ENCODE data around the gene GSTA2.

Gene GSTA2

GRCh38 chr6:52739627-52740026, 23.6 kb downstream of the GSTA2 start:
- Histone ChIP-seq H3K79me2 (ENCODE audit: insufficient read depth, low read length) (no peaks in the 10 kb centered on the region), H3K9ac (ENCODE audit: low read length) (no peak overlapping the region), H4K20me1 (ENCODE audit: insufficient read depth, low read length) (no peaks in the 10 kb centered on the region), H3K4me1 (ENCODE audit: insufficient read depth, low read length, severe bottlenecking) (no peaks in the 10 kb centered on the region), H3K9me3 (ENCODE audit: low read length) (no peaks in the 10 kb centered on the region), H2AFZ (ENCODE audit: low read length) (no peak overlapping the region), H3K27ac (ENCODE audit: low read depth, low read length, poor library complexity, severe bottlenecking) (no peak overlapping the region), H3K27me3 (ENCODE audit: insufficient read depth, low read length) (no peaks in the 10 kb centered on the region; the same call in 1 of the 2 replicates), H3K4me2 (ENCODE audit: low read length) (no peak overlapping the region), H3K36me3 (ENCODE audit: insufficient read depth, low read length) (no peaks in the 10 kb centered on the region), H3K9me2 (ENCODE audit: low read depth, low read length) (no peaks in the 10 kb centered on the region; the same call in 1 of the 2 replicates), H3F3A (ENCODE audit: insufficient read depth, low read length) (no peaks in the 10 kb centered on the region), H3K4me3 (ENCODE audit: low read depth, low read length, poor library complexity, severe bottlenecking) (no peak overlapping the region)
- TF ChIP-seq CTCF (IDR thresholded peaks at IDR 0.05; ENCODE audit: low read length) = no peak
- no peak for TF ChIP-seq EZH2 (IDR thresholded peaks at IDR 0.05; ENCODE audit: borderline replicate concordance, low read length)

- H3K9me2 ChIP-seq (ENCODE audit: low read depth, low read length) = no peaks in the 10 kb centered on the region; the same call in 1 of the 2 replicates
- H3K4me1 ChIP-seq (ENCODE audit: insufficient read depth, low read length, severe bottlenecking) = no peaks in the 10 kb centered on the region
- no peak overlapping the region for H3K4me2 ChIP-seq (ENCODE audit: low read length)
- no peaks in the 10 kb centered on the region for H3K36me3 ChIP-seq (ENCODE audit: insufficient read depth, low read length)
- H3K9me3 ChIP-seq (ENCODE audit: low read length) = no peaks in the 10 kb centered on the region
- no peaks in the 10 kb centered on the region for H3F3A ChIP-seq (ENCODE audit: insufficient read depth, low read length)
- H3K4me3 ChIP-seq (ENCODE audit: low read depth, low read length, poor library complexity, severe bottlenecking) = no peak overlapping the region
- no peak overlapping the region for H2AFZ ChIP-seq (ENCODE audit: low read length)
- H4K20me1 ChIP-seq (ENCODE audit: insufficient read depth, low read length) = no peaks in the 10 kb centered on the region
- no peak overlapping the region for H3K27ac ChIP-seq (ENCODE audit: low read depth, low read length, poor library complexity, severe bottlenecking)
- H3K9ac ChIP-seq (ENCODE audit: low read length) = no peak overlapping the region
- TF ChIP-seq CTCF (IDR thresholded peaks at IDR 0.05; ENCODE audit: low read length) (no peak), EZH2 (IDR thresholded peaks at IDR 0.05; ENCODE audit: borderline replicate concordance, low read length) (no peak)
- no peaks in the 10 kb centered on the region for H3K79me2 ChIP-seq (ENCODE audit: insufficient read depth, low read length)
- no peaks in the 10 kb centered on the region; the same call in 1 of the 2 replicates for H3K27me3 ChIP-seq (ENCODE audit: insufficient read depth, low read length)
These were observed 24.1 kb downstream of the GSTA2 start for GRCh38 chr6:52739134-52739533.

GRCh38 chr6:52736145-52736544, 27.1 kb downstream of the GSTA2 start:
- H3K4me3 ChIP-seq (ENCODE audit: low read depth, low read length, poor library complexity, severe bottlenecking) = no peak overlapping the region
- H3K9ac ChIP-seq (ENCODE audit: low read length) = no peak overlapping the region
- H3K9me3 ChIP-seq (ENCODE audit: low read length) = no peaks in the 10 kb centered on the region
- H3K79me2 ChIP-seq (ENCODE audit: insufficient read depth, low read length) = no peaks in the 10 kb centered on the region
- H4K20me1 ChIP-seq (ENCODE audit: insufficient read depth, low read length) = no peaks in the 10 kb centered on the region
- no peaks in the 10 kb centered on the region; the same call in 1 of the 2 replicates for H3K9me2 ChIP-seq (ENCODE audit: low read depth, low read length)
- no peak overlapping the region for H3K4me2 ChIP-seq (ENCODE audit: low read length)
- no peak overlapping the region for H3K27ac ChIP-seq (ENCODE audit: low read depth, low read length, poor library complexity, severe bottlenecking)
- TF ChIP-seq EZH2 (IDR thresholded peaks at IDR 0.05; ENCODE audit: borderline replicate concordance, low read length) = no peak
- no peak overlapping the region for H2AFZ ChIP-seq (ENCODE audit: low read length)
- no peaks in the 10 kb centered on the region for H3F3A ChIP-seq (ENCODE audit: insufficient read depth, low read length)
- no peaks in the 10 kb centered on the region; the same call in 1 of the 2 replicates for H3K27me3 ChIP-seq (ENCODE audit: insufficient read depth, low read length)
- H3K4me1 ChIP-seq (ENCODE audit: insufficient read depth, low read length, severe bottlenecking) = peaks cover 12% of the 10 kb centered on the region
- H3K36me3 ChIP-seq (ENCODE audit: insufficient read depth, low read length) = no peaks in the 10 kb centered on the region

DNA sequence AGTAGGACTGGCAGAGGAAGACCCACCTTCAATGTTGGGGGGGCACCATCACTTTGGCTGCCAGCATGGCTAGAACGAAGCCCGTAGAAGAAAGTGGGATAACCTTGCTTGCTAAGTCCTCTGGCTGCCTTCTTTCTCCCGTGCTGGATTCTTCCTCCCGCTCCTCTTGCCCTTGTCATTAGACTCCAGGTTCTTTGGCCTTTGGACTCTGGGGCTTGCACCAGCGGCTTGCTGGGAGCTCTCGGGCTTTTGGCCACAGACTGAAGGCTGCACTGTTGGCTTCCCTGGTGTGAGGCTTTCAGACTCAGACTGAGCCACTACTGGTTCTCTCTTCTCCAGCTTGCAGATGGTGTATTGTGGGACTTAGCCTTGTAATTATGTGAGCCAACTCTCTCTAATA, 28.2 kb downstream of the GSTA2 start:
- Histone ChIP-seq H3K27me3 (ENCODE audit: insufficient read depth, low read length) (no peaks in the 10 kb centered on the region; the same call in 1 of the 2 replicates), H3K79me2 (ENCODE audit: insufficient read depth, low read length) (no peaks in the 10 kb centered on the region), H3K9me3 (ENCODE audit: low read length) (no peaks in the 10 kb centered on the region), H3F3A (ENCODE audit: insufficient read depth, low read length) (no peaks in the 10 kb centered on the region), H3K36me3 (ENCODE audit: insufficient read depth, low read length) (no peaks in the 10 kb centered on the region), H3K4me3 (ENCODE audit: low read depth, low read length, poor library complexity, severe bottlenecking) (no peak overlapping the region), H3K27ac (ENCODE audit: low read depth, low read length, poor library complexity, severe bottlenecking) (no peak overlapping the region), H3K4me1 (ENCODE audit: insufficient read depth, low read length, severe bottlenecking) (peaks cover 14% of the 10 kb centered on the region), H3K9ac (ENCODE audit: low read length) (no peak overlapping the region), H4K20me1 (ENCODE audit: insufficient read depth, low read length) (no peaks in the 10 kb centered on the region), H3K9me2 (ENCODE audit: low read depth, low read length) (no peaks in the 10 kb centered on the region; the same call in 1 of the 2 replicates), H2AFZ (ENCODE audit: low read length) (no peak overlapping the region), H3K4me2 (ENCODE audit: low read length) (no peak overlapping the region)
- no peak for TF ChIP-seq EZH2 (IDR thresholded peaks at IDR 0.05; ENCODE audit: borderline replicate concordance, low read length)
- no peak for TF ChIP-seq CTCF (IDR thresholded peaks at IDR 0.05; ENCODE audit: low read length)
